IPS-15b (cell line): ENCODE results near the gene MIPOL1.

Experiments
- H3K27me3 ChIP-seq: one replicate; pipeline ENCODE4 v1.6.1; 2013; ENCODE audit warnings: low read length; ENCODE audit not compliant: control insufficient read depth, insufficient read depth
- H3K36me3 ChIP-seq: one replicate; pipeline ENCODE4 v1.6.1; 2013; ENCODE audit warnings: low read length; ENCODE audit not compliant: control insufficient read depth, insufficient read depth
- H3K4me1 ChIP-seq: one replicate; pipeline ENCODE4 v1.6.1; 2013; ENCODE audit warnings: mild to moderate bottlenecking, low read length; ENCODE audit not compliant: control insufficient read depth, insufficient read depth
- H3K4me3 ChIP-seq: one replicate; pipeline ENCODE4 v1.5.1; 2013; ENCODE audit warnings: low read depth, low read length
- H3K9ac ChIP-seq: one replicate; pipeline ENCODE4 v1.6.1; 2013; ENCODE audit warnings: low read depth, mild to moderate bottlenecking, low read length
- H3K9me3 ChIP-seq: one replicate; pipeline ENCODE4 v1.6.1; 2013; ENCODE audit warnings: mild to moderate bottlenecking, low read length; ENCODE audit not compliant: control insufficient read depth, insufficient read depth

The MIPOL1 gene

DNA sequence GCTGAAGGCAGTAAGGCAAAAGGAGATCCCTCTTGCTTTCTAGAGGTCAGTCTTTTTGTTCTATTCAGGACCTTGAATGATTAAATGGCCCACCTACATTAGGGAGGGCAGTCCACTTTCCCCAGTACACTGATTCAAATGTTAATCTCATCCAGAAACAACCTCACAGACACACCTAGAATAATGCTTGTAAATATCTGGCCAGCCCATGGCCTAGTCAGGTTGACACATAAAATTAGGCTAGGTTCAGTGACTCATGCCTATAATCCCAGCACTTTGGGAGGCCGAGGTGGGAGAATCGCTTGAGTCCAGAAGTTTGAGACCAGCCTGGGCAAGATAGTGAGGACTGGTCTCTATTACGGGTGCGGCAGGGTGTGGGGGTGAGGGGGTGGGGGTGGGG, 43.5 kb downstream of the MIPOL1 start:
- Histone ChIP-seq H3K36me3 (no peaks in the 10 kb centered on the region), H3K9ac (no peak overlapping the region), H3K27me3 (no peaks in the 10 kb centered on the region), H3K4me3 (no peak overlapping the region), H3K9me3 (no peaks in the 10 kb centered on the region), H3K4me1 (no peaks in the 10 kb centered on the region)

DNA sequence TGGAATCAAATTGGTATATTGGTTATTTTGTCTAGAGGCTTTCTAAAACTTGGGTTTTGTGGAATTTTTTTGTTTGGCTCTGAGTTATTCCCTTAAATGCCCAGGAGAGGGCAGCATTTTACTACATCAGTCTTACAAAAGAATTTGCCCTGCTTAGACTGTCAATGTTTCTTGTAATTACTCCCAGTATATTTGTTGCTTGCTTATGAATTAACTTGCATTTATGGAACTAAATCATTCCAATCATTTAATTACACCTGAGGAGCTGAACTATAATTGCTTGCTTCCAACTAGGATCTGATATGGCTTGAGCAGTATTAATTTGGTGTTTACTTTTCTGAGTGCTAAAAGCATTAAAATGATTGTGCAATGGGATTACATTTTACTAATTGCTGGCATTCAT, 48.7 kb downstream of the MIPOL1 start:
- Histone ChIP-seq H3K9me3 (no peaks in the 10 kb centered on the region), H3K9ac (no peak overlapping the region), H3K36me3 (no peaks in the 10 kb centered on the region), H3K4me1 (no peaks in the 10 kb centered on the region), H3K4me3 (no peak overlapping the region), H3K27me3 (no peaks in the 10 kb centered on the region)

DNA sequence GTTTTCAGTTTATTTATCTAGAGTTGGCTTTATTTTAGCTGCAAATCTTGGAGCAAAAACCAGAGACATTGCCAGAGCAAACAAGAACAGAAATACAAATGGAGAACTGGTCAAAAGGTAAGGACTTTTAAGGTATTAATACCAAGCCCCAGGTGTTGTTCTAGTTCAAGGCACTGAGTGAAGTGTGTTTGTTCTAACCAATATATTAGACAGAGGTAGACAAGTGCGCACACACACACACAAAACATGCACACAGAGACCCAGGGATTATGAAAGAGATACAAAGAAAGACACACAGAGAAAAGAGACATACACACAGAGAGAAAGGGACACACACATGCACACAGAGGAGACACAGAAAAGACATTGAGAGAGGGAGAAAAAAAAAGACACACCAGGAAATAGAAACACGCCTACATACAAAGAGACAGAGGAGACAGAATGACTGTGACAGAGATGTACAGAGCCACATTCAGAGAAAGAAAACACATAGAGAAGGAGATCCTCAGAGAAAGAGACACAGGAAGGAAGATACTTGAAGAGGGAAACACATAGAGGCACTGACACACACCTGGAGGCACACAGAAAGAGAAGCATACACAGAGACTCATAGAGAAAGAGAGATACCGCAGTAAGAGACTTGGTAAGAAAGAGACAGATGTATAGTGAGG, 50.2 kb downstream of the MIPOL1 start:
- H3K9me3 ChIP-seq: no peaks in the 10 kb centered on the region
- no peak overlapping the region for H3K4me3 ChIP-seq
- H3K9ac ChIP-seq: no peak overlapping the region
- H3K36me3 ChIP-seq: no peaks in the 10 kb centered on the region
- no peaks in the 10 kb centered on the region for H3K4me1 ChIP-seq
- no peaks in the 10 kb centered on the region for H3K27me3 ChIP-seq

DNA sequence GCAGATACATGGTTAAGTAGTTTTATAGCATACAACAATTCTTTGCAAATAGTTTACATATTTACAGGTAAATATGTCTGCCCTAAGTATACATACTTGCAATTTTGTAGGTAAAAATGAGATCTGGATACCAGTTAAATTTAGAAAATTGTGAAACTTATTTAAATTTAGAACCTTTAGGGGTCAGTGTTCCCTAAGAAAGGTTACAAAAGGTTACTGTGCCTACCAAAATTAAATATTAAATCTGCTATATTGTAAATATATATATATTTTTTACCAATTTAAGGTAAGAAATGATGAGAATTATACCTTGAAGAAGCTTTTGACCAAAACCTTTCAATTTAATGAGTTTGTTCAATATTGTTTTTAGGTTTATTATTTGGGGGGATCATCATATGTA, 54.0 kb downstream of the MIPOL1 start:
- Histone ChIP-seq H3K27me3 (no peaks in the 10 kb centered on the region), H3K9me3 (no peaks in the 10 kb centered on the region), H3K36me3 (no peaks in the 10 kb centered on the region), H3K9ac (no peak overlapping the region), H3K4me1 (no peaks in the 10 kb centered on the region), H3K4me3 (no peak overlapping the region)

DNA sequence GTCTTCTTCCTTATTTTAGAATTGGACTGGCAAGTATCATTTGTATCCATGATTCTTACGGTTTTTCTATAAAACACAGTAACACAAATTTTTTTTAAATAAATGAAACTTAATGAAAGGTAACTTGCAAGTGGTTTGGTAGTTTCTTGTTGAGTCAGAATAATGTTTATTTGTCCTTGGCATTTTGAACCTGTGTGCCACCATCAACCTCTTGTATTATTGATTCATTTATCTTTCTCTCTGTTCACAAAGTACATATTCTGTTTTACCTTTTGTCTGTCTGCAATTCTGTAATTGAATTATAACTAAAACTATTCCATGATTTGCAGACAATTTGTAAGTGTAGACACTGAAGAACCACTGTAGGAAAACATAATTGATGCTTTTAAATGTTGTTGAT, 54.7 kb downstream of the MIPOL1 start:
- no peaks in the 10 kb centered on the region for H3K27me3 ChIP-seq
- no peak overlapping the region for H3K4me3 ChIP-seq
- no peaks in the 10 kb centered on the region for H3K9me3 ChIP-seq
- H3K36me3 ChIP-seq: no peaks in the 10 kb centered on the region
- no peak overlapping the region for H3K9ac ChIP-seq
- H3K4me1 ChIP-seq: no peaks in the 10 kb centered on the region

DNA sequence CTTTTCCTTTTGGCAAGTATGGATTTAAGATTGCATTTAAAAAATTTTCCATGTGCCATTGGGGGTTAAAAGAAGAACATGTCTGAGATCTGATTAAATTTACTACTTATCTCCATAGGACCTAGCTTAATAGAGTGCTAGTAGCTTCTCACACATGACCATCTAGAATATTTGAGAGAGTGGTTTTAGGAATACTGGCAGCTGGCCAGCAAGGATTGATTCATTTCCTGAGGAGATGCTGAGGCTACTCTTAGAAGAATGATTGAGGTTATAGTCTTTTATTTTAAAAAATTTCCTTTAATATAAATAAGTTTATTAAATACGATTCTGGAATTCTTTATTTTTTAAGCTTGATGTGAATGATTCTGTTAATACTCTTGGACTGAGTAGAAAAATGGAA, 56.2 kb downstream of the MIPOL1 start:
- no peak overlapping the region for H3K9ac ChIP-seq
- H3K36me3 ChIP-seq: no peaks in the 10 kb centered on the region
- no peaks in the 10 kb centered on the region for H3K4me1 ChIP-seq
- no peak overlapping the region for H3K4me3 ChIP-seq
- no peaks in the 10 kb centered on the region for H3K9me3 ChIP-seq
- H3K27me3 ChIP-seq: no peaks in the 10 kb centered on the region

DNA sequence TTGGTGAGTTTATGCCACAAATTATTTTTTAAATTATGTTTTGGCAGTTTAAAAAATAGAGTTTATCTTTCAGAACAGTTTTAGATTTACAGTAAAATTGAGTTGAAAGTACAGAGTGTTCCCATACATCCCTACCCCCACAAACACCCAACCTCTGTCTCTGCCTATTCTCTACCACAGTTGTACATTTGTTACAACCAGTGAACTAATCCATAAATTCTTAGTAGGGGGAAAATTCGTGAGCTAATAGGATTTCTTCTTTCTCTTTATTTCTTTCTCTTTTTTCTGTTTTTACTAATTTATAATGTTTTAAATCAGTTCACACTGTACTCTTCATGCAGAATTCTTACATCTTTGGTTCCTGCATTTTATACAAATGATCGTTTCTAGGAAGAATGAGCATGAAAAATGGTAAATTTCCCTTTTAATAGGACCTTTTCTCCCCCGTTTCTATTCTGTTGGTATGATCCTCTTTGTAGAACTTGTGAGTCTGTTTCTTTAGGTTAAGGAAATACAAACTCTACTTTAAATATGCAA, 56.7 kb downstream of the MIPOL1 start:
- H3K36me3 ChIP-seq: no peaks in the 10 kb centered on the region
- no peaks in the 10 kb centered on the region for H3K4me1 ChIP-seq
- H3K27me3 ChIP-seq: no peaks in the 10 kb centered on the region
- no peaks in the 10 kb centered on the region for H3K9me3 ChIP-seq
- no peak overlapping the region for H3K9ac ChIP-seq
- H3K4me3 ChIP-seq: no peak overlapping the region

DNA sequence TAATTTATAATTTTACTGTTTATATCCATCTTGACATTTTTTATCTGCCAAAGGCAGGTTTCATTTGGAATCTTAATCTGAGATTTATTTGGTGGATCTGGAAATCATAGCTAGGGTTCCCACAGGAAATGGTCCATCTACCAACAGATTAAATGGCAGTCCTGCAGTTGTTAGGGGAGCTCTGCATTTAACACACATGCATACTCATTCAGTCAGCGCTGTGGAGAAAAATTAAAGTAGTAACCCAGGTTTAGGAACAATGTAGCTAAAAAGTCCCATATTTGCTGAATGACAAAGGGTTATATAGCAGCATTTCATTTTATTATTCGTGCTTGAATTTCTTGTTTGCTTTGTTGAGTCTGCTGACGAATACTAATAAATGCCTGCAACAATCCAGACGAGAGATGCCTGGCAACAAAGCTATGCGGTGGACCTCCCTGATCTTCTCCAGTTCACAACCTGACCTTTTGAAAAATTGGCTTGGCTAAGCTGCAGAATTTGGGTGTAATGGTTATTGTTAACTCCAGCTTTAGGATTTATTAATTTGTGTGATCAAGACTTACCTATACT, 59.8 kb downstream of the MIPOL1 start:
- Histone ChIP-seq H3K9ac (no peak overlapping the region), H3K4me1 (peaks cover 3% of the 10 kb centered on the region), H3K27me3 (no peaks in the 10 kb centered on the region), H3K36me3 (no peaks in the 10 kb centered on the region), H3K4me3 (no peak overlapping the region), H3K9me3 (no peaks in the 10 kb centered on the region)

DNA sequence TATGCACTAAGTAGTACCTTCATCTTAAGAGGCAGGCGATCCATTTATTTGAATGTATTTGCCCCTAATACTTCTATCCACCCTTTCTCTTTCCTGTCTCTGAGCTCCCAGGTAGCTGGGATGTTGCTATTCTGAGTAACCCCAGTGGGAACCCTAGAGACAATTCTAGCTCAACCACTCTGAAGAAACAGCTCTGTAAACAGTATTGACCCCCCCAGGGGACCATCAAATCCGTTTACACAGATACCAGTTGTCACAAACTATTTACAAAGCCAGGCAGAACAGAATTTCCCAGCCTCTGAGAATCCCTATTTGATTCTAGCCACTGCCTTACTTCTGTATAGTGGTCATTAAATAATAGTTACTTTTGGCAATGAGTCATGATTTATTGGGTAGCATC, 64.9 kb downstream of the MIPOL1 start:
- H3K4me3 ChIP-seq: no peak overlapping the region
- no peak overlapping the region for H3K9ac ChIP-seq
- no peaks in the 10 kb centered on the region for H3K9me3 ChIP-seq
- peaks cover 4% of the 10 kb centered on the region for H3K4me1 ChIP-seq
- H3K27me3 ChIP-seq: no peaks in the 10 kb centered on the region
- H3K36me3 ChIP-seq: no peaks in the 10 kb centered on the region

DNA sequence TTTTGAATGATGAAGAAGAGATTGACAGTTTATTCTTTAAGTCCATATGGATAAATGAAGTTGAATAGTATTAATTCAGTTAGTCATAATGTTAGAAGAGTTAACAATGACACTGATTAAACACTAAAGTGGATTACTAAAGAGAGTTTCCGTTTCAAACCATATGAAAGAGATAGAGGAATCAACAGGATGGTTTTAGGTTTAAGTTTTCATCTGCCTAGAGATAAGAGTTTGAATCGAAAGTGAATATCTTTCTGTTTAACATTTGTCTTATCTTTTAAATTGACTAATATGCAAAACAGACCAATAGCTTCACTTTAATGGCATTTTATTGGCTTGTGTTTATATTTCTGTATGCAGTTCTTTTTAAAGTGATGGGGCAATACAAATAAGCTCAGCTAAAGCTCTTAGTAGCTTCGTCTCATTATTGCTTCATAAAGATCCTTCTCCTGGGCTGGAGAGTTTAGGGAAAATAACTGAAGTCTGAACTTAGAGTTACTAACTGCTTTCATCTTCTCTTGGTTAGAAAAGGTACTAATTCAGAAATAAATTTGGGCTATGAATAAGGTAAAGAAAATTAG, 66.0 kb downstream of the MIPOL1 start:
- H3K9ac ChIP-seq: no peak overlapping the region
- peaks cover 4% of the 10 kb centered on the region for H3K4me1 ChIP-seq
- H3K4me3 ChIP-seq: no peak overlapping the region
- H3K36me3 ChIP-seq: no peaks in the 10 kb centered on the region
- no peaks in the 10 kb centered on the region for H3K27me3 ChIP-seq
- no peaks in the 10 kb centered on the region for H3K9me3 ChIP-seq

DNA sequence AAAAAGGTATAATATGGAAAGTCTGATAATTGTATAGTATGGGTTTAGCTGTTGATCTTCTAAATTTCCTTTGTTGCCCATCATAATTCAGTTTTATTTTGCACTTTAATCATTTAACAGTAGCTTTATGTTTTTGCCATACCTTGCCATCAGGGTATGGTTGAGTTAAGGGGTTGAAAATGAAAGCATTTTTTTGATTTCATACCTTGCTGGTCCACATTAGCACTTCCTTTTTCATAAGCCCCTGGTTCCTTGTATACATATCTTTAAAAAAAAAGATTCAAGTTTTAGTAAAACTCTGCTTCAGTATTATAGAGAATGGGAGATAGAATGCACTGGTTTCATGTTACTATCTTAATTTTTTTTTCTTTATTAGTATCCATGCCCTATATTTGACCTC, 71.1 kb downstream of the MIPOL1 start:
- no peak overlapping the region for H3K9ac ChIP-seq
- H3K9me3 ChIP-seq: no peaks in the 10 kb centered on the region
- no peaks in the 10 kb centered on the region for H3K36me3 ChIP-seq
- H3K27me3 ChIP-seq: no peaks in the 10 kb centered on the region
- H3K4me3 ChIP-seq: no peak overlapping the region
- no peaks in the 10 kb centered on the region for H3K4me1 ChIP-seq

DNA sequence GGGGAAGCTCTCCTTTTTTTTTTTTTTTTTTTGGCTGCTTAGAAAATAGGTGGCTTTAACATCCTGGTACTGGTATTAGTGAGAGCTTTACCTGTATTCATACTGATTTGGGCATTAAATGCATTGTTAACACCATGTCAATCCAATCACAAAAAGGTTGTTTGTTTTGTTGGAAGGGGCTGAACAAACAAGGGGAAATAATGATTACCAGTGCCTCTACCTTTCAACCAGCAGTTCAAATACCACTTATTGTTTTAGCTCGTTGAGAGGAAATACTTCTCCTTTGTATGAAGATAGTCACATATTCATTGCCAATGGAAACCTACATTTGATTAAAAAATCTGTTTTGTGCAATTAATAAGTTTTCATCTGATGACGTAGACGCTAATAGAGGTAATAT, 72.9 kb downstream of the MIPOL1 start:
- Histone ChIP-seq H3K4me3 (no peak overlapping the region), H3K36me3 (no peaks in the 10 kb centered on the region), H3K9ac (no peak overlapping the region), H3K4me1 (no peaks in the 10 kb centered on the region), H3K27me3 (no peaks in the 10 kb centered on the region), H3K9me3 (no peaks in the 10 kb centered on the region)
